ENCODE data around the gene TTLL10.
"Not testable (repeated sequence)": the region's sequence is repeated elsewhere in the genome, so short reads cannot be mapped to it uniquely, and the experiment has no call there.

The TTLL10 gene

GRCh38 chr1:1176063-1176761, 2.5 kb downstream of the TTLL10 start:
- H3K4me3 Mint-ChIP-seq; ATAC-seq (replicated peaks); H3K36me3 Mint-ChIP-seq (ENCODE audit: insufficient read depth); H3K27ac Mint-ChIP-seq; DNase-seq; H3K9me3 Mint-ChIP-seq; H3K4me1 Mint-ChIP-seq (ENCODE audit: low read depth in 2 of 2): not testable (repeated sequence)
- peaks cover 16 to 24% of the 10 kb centered on the region in 2 donors for H3K27me3 Mint-ChIP-seq

GRCh38 chr1:1176931-1177330, 3.3 kb downstream of the TTLL10 start:
- DNase-seq (no peak), ATAC-seq (replicated peaks) (no peak)
- peaks cover 23 to 30% of the 10 kb centered on the region in 2 donors for H3K27me3 Mint-ChIP-seq
- no peak overlapping the region for H3K27ac Mint-ChIP-seq
- H3K4me3 Mint-ChIP-seq, result no peak overlapping the region
- peaks cover 2% of the 10 kb centered on the region for H3K36me3 Mint-ChIP-seq (ENCODE audit: insufficient read depth)
- H3K9me3 Mint-ChIP-seq, result no peaks in the 10 kb centered on the region
- H3K4me1 Mint-ChIP-seq (ENCODE audit: low read depth in 2 of 2), result peaks cover 0 to 5% of the 10 kb centered on the region in 2 donors

GRCh38 chr1:1177452-1178206, 3.9 kb downstream of the TTLL10 start:
- Mint-ChIP-seq H3K27ac (no peak overlapping the region), H3K27me3 (peaks cover 23 to 30% of the 10 kb centered on the region in 2 donors), H3K4me1 (ENCODE audit: low read depth in 2 of 2) (peaks cover 0 to 2% of the 10 kb centered on the region in 2 donors), H3K4me3 (no peak overlapping the region), H3K9me3 (no peaks in the 10 kb centered on the region), H3K36me3 (ENCODE audit: insufficient read depth) (peaks cover 2% of the 10 kb centered on the region)
- ATAC-seq (replicated peaks) (no peak), DNase-seq (no peak)

GRCh38 chr1:1178794-1179331, 5.2 kb downstream of the TTLL10 start:
- no peaks in the 10 kb centered on the region for H3K9me3 Mint-ChIP-seq
- H3K4me1 Mint-ChIP-seq (ENCODE audit: low read depth in 2 of 2), result peaks cover 1 to 4% of the 10 kb centered on the region in 2 donors
- no peak for DNase-seq
- peaks cover 23 to 39% of the 10 kb centered on the region in 2 donors for H3K27me3 Mint-ChIP-seq
- no peak for ATAC-seq (replicated peaks)
- no peak overlapping the region for H3K27ac Mint-ChIP-seq
- peaks cover 2% of the 10 kb centered on the region for H3K36me3 Mint-ChIP-seq (ENCODE audit: insufficient read depth)
- H3K4me3 Mint-ChIP-seq, result no peak overlapping the region

GRCh38 chr1:1179346-1179982, 5.8 kb downstream of the TTLL10 start:
- Mint-ChIP-seq H3K27ac (no peak overlapping the region), H3K36me3 (ENCODE audit: insufficient read depth) (peaks cover 2% of the 10 kb centered on the region), H3K9me3 (no peaks in the 10 kb centered on the region), H3K27me3 (peaks cover 23 to 40% of the 10 kb centered on the region in 2 donors), H3K4me1 (ENCODE audit: low read depth in 2 of 2) (peaks cover 1 to 4% of the 10 kb centered on the region in 2 donors), H3K4me3 (no peak overlapping the region)
- ATAC-seq (replicated peaks) (no peak), DNase-seq (no peak)

GRCh38 chr1:1179983-1180861, 6.5 kb downstream of the TTLL10 start:
- H3K4me1 Mint-ChIP-seq (ENCODE audit: low read depth in 2 of 2), result peaks cover 1 to 4% of the 10 kb centered on the region in 2 donors
- ATAC-seq (replicated peaks) (no peak), DNase-seq (no peak)
- no peaks in the 10 kb centered on the region for H3K36me3 Mint-ChIP-seq (ENCODE audit: insufficient read depth)
- no peaks in the 10 kb centered on the region for H3K9me3 Mint-ChIP-seq
- no peak overlapping the region for H3K27ac Mint-ChIP-seq
- H3K27me3 Mint-ChIP-seq, result peaks cover 23 to 40% of the 10 kb centered on the region in 2 donors
- H3K4me3 Mint-ChIP-seq, result no peak overlapping the region

GRCh38 chr1:1181129-1181937, 7.7 kb downstream of the TTLL10 start:
- H3K27ac Mint-ChIP-seq, result no peak overlapping the region
- H3K4me3 Mint-ChIP-seq, result no peak overlapping the region
- peaks cover 23 to 40% of the 10 kb centered on the region in 2 donors for H3K27me3 Mint-ChIP-seq

GRCh38 chr1:1181938-1182410, 8.3 kb downstream of the TTLL10 start:
- H3K4me1 Mint-ChIP-seq (ENCODE audit: low read depth in 2 of 2), result peaks cover 1 to 4% of the 10 kb centered on the region in 2 donors
- peak overlapping the region in 1 of 2 donors; percentile 38 for H3K4me3 Mint-ChIP-seq
- H3K27ac Mint-ChIP-seq, result no peak overlapping the region
- ATAC-seq (replicated peaks) (no peak), DNase-seq (no peak)
- H3K27me3 Mint-ChIP-seq, result peaks cover 18 to 33% of the 10 kb centered on the region in 2 donors
- H3K36me3 Mint-ChIP-seq (ENCODE audit: insufficient read depth), result no peaks in the 10 kb centered on the region
- no peaks in the 10 kb centered on the region for H3K9me3 Mint-ChIP-seq

More at GRCh38 chr1:1181129-1181937, 7.7 kb downstream of the TTLL10 start:
- ATAC-seq (replicated peaks), result no peak
- Mint-ChIP-seq H3K4me1 (ENCODE audit: low read depth in 2 of 2) (peaks cover 1 to 4% of the 10 kb centered on the region in 2 donors), H3K9me3 (no peaks in the 10 kb centered on the region), H3K36me3 (ENCODE audit: insufficient read depth) (no peaks in the 10 kb centered on the region)
- no peak for DNase-seq

GRCh38 chr1:1182491-1183220, 9.0 kb downstream of the TTLL10 start:
- Mint-ChIP-seq H3K36me3 (ENCODE audit: insufficient read depth) (no peaks in the 10 kb centered on the region), H3K27me3 (peaks cover 15 to 30% of the 10 kb centered on the region in 2 donors), H3K4me3 (peak overlapping the region in 1 of 2 donors; percentile 38), H3K4me1 (ENCODE audit: low read depth in 2 of 2) (peaks cover 1 to 4% of the 10 kb centered on the region in 2 donors), H3K9me3 (no peaks in the 10 kb centered on the region), H3K27ac (no peak overlapping the region)
- ATAC-seq (replicated peaks) (no peak), DNase-seq (no peak)

GRCh38 chr1:1183221-1183747, 9.6 kb downstream of the TTLL10 start:
- peaks cover 15 to 30% of the 10 kb centered on the region in 2 donors for H3K27me3 Mint-ChIP-seq
- no peak for ATAC-seq (replicated peaks)
- H3K4me3 Mint-ChIP-seq, result no peak overlapping the region
- H3K9me3 Mint-ChIP-seq, result no peaks in the 10 kb centered on the region
- DNase-seq, result no peak
- H3K27ac Mint-ChIP-seq, result no peak overlapping the region
- peaks cover 1 to 4% of the 10 kb centered on the region in 2 donors for H3K4me1 Mint-ChIP-seq (ENCODE audit: low read depth in 2 of 2)
- H3K36me3 Mint-ChIP-seq (ENCODE audit: insufficient read depth), result no peaks in the 10 kb centered on the region

Measured in effector memory CD8-positive, alpha-beta T cell (primary cell).